GM20431 (cell line): ENCODE measurements around the gene NIPAL3.
"Not testable (repeated sequence)": the region's sequence is repeated elsewhere in the genome, so short reads cannot be mapped to it uniquely, and the experiment has no call there.

Experiments used
- in situ Hi-C: fragments of 300-500 bp; cut with MseI, MboI; formaldehyde crosslinking; loops from one replicate; pipeline ENCODE4 v1.15.0; 2020; ENCODE audit warnings: low sequenced_read_pairs; ENCODE audit not compliant: unreplicated experiment

Gene NIPAL3

DNA sequence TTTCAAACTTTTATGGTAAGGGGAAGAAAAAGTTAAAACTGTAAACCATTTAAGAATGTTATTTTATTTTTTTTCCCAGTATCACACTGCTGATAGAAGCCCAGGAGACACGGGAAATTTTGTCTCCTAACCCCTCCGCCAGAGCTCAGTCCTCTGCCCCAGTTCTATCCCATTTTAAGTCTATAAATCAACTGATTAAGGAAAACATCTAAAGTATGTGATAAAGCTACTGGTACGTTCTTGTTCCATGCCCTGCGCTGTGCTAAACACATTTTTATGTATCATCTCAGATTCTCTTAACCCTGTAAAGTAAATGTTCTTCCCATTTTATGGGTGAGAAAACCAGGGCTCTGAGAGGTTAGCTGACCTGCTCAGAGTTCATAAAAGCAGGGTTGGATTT, 34.7 kb downstream of the NIPAL3 start:
- in situ Hi-C loops = no loop called here

DNA sequence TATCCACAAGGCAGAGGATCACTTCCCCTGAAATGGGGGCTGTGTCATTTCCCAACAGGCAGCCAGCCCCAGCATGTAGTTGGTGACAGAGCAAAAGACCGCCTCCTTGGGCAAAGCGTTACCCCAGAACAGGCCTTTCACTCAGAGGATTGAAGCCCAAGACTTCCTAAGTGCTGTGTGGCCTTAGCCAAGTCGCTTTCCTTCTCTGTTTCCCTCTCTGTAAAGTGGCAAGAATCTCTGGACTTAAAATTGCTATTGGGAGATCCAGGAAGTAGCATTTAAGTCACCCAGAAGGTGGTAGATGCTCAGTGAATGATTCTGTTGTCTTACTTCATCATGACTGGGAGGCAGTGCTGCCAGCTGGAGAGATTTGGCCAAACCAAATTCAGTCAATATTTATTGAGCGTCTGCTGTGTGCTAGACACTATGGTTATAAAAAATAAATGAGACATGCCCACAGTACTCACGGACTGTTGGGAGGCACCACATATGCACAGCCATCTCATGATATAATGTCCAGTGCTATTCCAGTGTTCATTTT, 35.3 kb downstream of the NIPAL3 start:
- in situ Hi-C loops = no loop called here

- in situ Hi-C loops = no loop called here
These were observed 36.1 kb downstream of the NIPAL3 start for GRCh38 chr1:24451746-24452145.

DNA sequence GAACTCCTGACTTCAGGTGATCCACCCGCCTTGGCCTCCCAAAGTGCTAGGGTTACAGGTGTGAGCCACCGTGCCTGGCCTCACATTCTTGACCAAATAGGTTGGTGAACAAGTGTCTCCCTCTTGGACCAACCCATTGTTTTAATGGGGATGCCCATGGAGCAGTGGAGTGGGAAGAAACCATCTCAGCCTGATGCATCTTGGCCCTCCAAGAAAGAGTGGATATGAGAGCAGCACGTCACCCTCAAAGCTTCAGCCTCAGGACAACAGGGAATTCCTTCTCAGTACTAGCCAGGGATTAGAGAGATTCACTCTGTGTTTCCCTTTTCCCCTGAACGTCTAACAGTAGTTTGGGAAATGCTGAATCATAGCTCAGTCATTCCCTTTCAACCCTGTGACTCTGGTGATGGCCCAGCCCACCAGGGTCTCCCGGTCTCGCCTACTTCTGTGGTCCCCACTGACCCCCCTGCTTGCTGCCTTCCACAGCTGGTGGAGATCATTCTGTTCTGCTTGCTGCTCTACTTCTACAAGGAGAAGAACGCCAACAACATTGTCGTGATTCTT, 37.4 kb downstream of the NIPAL3 start:
- in situ Hi-C loops = no loop called here

- in situ Hi-C loops = no loop called here
These were observed 39.1 kb downstream of the NIPAL3 start for GRCh38 chr1:24454673-24455072.

DNA sequence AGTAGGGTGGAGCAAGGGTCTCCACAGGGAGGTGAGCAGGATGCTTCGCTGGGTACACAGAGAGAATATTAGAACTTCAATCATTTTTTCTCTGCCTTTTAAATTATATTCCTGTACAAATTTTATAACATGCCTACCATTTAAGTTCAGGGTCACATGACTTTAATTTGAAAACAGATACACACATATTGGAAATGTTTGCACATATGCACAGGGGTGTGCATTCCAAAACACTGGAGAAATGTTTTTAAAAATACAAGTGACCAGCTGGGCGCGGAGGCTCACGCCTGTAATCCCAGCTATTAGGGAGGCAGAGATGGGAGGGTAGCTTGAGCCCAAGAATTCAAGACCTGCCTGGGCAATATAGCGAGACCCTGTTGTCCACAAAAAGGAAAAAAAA, 39.7 kb downstream of the NIPAL3 start:
- in situ Hi-C loops = no loop called here

- in situ Hi-C loops = no loop called here
These were observed 42.3 kb downstream of the NIPAL3 start for GRCh38 chr1:24457866-24458265.

GRCh38 chr1:24459551-24460266, 44.1 kb downstream of the NIPAL3 start:
- in situ Hi-C loops = no loop called here

- in situ Hi-C loops = not testable (repeated sequence)
These were observed 46.5 kb downstream of the NIPAL3 start for GRCh38 chr1:24462128-24462527.

DNA sequence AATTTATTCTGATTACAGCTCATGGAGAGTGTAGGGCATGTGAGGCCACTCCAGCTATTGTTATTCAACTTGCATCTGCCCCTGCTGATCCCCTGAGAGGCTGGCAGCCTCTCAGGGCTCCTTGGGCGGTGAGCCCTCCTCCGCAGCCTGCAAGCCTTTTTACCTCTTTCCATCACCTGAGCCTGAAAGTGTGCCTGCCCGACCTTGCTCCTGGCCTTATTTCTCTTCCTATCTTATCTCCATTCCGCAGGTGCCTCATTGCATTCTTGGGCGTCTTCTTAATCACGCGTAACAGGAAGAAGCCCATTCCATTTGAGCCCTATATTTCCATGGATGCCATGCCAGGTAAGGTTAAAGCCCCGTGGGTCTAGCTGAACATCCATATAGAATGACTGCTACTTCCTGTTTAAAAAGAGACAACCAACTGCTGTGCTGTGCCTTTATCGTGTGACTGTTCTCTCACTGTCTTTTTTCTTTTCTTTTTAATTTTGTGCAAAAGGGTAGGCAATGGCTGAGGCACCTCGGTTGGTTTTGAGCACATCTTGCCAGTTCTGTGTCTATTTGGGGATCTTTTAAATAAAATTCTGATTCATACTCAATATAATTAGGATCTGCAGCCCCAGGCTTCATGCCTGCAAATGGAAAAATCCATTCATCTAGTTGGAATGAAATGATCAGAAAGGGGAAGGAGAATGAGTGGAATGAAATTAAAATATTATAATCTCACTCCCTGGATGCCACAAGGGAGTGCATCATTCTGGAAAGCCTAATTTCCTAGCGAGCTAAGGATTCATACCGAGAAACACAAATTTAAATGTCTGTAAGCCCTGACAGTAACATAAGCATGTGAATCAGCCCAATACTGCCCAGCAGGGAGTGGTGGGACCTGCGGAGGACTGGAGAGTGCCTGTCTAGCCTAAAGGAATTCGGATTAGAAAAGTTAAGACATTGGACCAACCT, 48.5 kb downstream of the NIPAL3 start:
- in situ Hi-C loops = no loop called here

DNA sequence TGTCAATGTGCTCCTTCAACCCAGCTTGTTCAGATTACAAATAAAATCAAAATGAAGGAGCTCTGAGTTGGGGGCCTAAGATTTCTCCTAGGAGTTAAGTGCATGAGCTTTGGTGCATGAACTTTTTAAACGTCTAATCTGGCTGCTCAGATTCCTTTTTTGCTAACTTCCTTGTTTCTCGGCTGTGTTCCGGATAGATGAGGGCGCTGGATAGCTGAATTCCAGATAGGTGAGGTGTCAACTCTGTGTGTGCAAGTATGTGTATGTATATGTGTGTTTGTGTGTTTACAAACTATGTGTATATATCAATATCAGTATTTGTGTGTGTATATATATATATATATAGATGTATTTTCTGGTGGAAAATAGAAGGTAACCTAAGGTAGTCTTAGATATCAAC, 49.5 kb downstream of the NIPAL3 start:
- in situ Hi-C loops = no loop called here

GRCh38 chr1:24465638-24466037, 50.0 kb downstream of the NIPAL3 start:
- in situ Hi-C loops = no loop called here

GRCh38 chr1:24468685-24469316, 53.2 kb downstream of the NIPAL3 start:
- in situ Hi-C loops = no loop called here

- in situ Hi-C loops = no loop called here
These were observed 55.0 kb downstream of the NIPAL3 start for GRCh38 chr1:24470592-24470991.

DNA sequence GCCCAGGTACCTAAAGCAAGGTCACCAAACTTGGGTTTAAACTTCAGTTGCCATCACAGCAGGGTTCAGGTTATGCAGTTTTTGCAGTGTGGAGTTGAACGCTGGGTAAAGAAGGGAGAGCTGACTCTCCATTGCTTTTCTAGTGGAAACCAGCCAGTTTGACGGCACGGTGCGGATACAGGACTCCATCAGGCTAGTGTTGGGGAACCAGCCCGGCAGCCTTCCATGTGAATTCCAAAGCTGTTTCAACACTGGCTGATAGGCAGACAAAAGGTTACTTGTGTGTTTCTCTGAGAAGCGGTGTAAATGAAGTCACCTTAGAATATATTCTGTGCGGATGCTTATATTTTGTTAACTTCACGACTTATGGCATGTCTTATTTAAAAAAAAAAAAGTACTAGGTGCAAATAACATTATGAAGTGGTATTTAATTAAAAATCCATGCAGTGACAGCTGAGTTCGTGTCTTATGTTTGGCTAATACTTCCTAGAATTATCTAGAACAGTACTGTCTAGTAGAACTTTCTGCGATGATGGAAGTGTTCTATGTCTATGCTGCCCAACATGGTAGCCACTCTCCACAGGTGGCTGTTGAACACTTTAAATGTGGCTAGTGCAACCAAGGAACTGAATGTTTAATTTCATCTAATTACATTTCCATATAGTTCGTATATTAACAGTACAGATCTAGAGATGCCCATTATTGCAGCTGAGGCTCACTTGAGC, 57.1 kb downstream of the NIPAL3 start:
- in situ Hi-C loops = no loop called here

GRCh38 chr1:24474193-24474592, 58.6 kb downstream of the NIPAL3 start:
- in situ Hi-C loops = no loop called here

GRCh38 chr1:24475700-24476099, 60.1 kb downstream of the NIPAL3 start:
- in situ Hi-C loops = no loop called here

- in situ Hi-C loops = no loop called here
These were observed 61.0 kb downstream of the NIPAL3 start for GRCh38 chr1:24476571-24476970.

DNA sequence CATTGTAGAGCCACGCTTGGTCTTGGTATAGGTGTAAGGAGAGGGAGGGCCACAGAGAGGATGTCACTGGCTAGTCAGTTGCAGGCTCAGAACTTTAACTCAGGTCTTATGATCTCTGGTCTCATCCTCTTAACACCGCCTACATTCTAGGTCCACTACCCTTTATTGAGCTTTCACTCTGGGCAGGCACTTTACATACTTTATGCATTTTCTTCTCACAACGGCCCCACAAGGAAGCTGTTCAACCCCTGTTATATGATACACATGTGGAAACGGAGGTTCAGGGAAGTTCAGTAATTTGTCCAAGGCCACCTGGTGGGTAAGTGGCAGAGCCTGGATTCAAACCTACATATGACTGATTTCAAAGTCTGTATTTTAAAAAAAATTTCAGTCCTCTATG, 61.7 kb downstream of the NIPAL3 start:
- in situ Hi-C loops = no loop called here

GRCh38 chr1:24481101-24481500, 65.5 kb downstream of the NIPAL3 start:
- in situ Hi-C loops = no loop called here
